ENCODE results near the gene ELP1. TPM values are rescaled to one million over a fixed set of nuclear protein-coding genes. Genes with fewer than 3 reads are reported as not detected.
"Not testable (repeated sequence)": the region's sequence is repeated elsewhere in the genome, so short reads cannot be mapped to it uniquely, and the experiment has no call there.

The ELP1 gene
- total RNA-seq, 4 donors from 2014 or later: 21.6 to 61.4 (median 25.7) TPM

GRCh38 chr9:108933231-108933717 is 650 bp downstream of the ELP1 start:
- DNase-seq (ENCODE audit: low spot score in 2 of 2): peak in 1 of 2 donors; percentile 5
- peak overlapping the region; percentile 76 to 95 (median 88) for H3K4me3 ChIP-seq
- H3K27me3 ChIP-seq: no peaks in the 10 kb centered on the region
- TF ChIP-seq POLR2A (IDR thresholded peaks at IDR 0.05) (no peak), EP300 (IDR thresholded peaks at IDR 0.05) (no peak), CTCF (IDR thresholded peaks at IDR 0.05) (no peak)
- H3K36me3 ChIP-seq: peaks cover 0 to 19% (median 0%) of the 10 kb centered on the region in 3 donors
- peaks cover 0 to 42% (median 15%) of the 10 kb centered on the region in 4 donors for H3K4me1 ChIP-seq
- H3K9me3 ChIP-seq: no peaks in the 10 kb centered on the region
- H3K27ac ChIP-seq: peak overlapping the region; percentile 90 to 95 (median 94)
- 0 to 1% methylated on average over 25 of the region's 25 CpGs for WGBS, 2 donors

GRCh38 chr9:108928386-108928785 is 5.5 kb downstream of the ELP1 start:
- Histone ChIP-seq H3K27ac (no peak overlapping the region), H3K27me3 (no peaks in the 10 kb centered on the region), H3K4me3 (no peak overlapping the region), H3K4me1 (peaks cover 0 to 25% (median 9%) of the 10 kb centered on the region in 4 donors), H3K9me3 (no peaks in the 10 kb centered on the region), H3K36me3 (peaks cover 0 to 61% (median 0%) of the 10 kb centered on the region in 3 donors)
- WGBS, 2 donors: 76 to 87% methylated on average over 2 of the region's 2 CpGs
- TF ChIP-seq EP300 (IDR thresholded peaks at IDR 0.05) (no peak), CTCF (IDR thresholded peaks at IDR 0.05) (no peak), POLR2A (IDR thresholded peaks at IDR 0.05) (no peak)
- no peak for DNase-seq (ENCODE audit: low spot score in 2 of 2)

GRCh38 chr9:108924466-108924865 is 9.5 kb downstream of the ELP1 start:
- Histone ChIP-seq H3K4me3 (no peak overlapping the region), H3K9me3 (no peaks in the 10 kb centered on the region), H3K27ac (no peak overlapping the region), H3K27me3 (no peaks in the 10 kb centered on the region), H3K4me1 (no peaks in the 10 kb centered on the region), H3K36me3 (peaks cover 0 to 95% (median 0%) of the 10 kb centered on the region in 3 donors)
- TF ChIP-seq POLR2A (IDR thresholded peaks at IDR 0.05) (no peak), CTCF (IDR thresholded peaks at IDR 0.05) (no peak), EP300 (IDR thresholded peaks at IDR 0.05) (no peak)
- DNase-seq (ENCODE audit: low spot score in 2 of 2): no peak

GRCh38 chr9:108921200-108921599 is 12.7 kb downstream of the ELP1 start:
- no peaks in the 10 kb centered on the region for H3K27me3 ChIP-seq
- peaks cover 0 to 94% (median 0%) of the 10 kb centered on the region in 3 donors for H3K36me3 ChIP-seq

GRCh38 chr9:108920401-108920800 is 13.5 kb downstream of the ELP1 start:
- H3K4me3 ChIP-seq; H3K9me3 ChIP-seq; H3K27ac ChIP-seq; H3K4me1 ChIP-seq; H3K27me3 ChIP-seq; DNase-seq (ENCODE audit: low spot score in 2 of 2): not testable (repeated sequence)
- WGBS, 2 donors: 89 to 96% methylated on average over 1 of the region's 1 CpG
- H3K36me3 ChIP-seq: peaks cover 0 to 95% (median 0%) of the 10 kb centered on the region in 3 donors

More at GRCh38 chr9:108921200-108921599, 12.7 kb downstream of the ELP1 start:
- 93 to 97% methylated on average over 1 of the region's 1 CpG for whole genome bisulfite sequencing, 2 donors
- TF ChIP-seq CTCF (IDR thresholded peaks at IDR 0.05) (no peak), POLR2A (IDR thresholded peaks at IDR 0.05) (no peak), EP300 (IDR thresholded peaks at IDR 0.05) (no peak)
- H3K4me1 ChIP-seq: no peaks in the 10 kb centered on the region
- no peak overlapping the region for H3K27ac ChIP-seq
- no peak for DNase-seq (ENCODE audit: low spot score in 2 of 2)
- H3K4me3 ChIP-seq: no peak overlapping the region
- no peaks in the 10 kb centered on the region for H3K9me3 ChIP-seq

GRCh38 chr9:108919517-108919916 is 14.4 kb downstream of the ELP1 start:
- Histone ChIP-seq H3K9me3 (no peaks in the 10 kb centered on the region), H3K4me1 (no peaks in the 10 kb centered on the region), H3K27ac (no peak overlapping the region), H3K27me3 (no peaks in the 10 kb centered on the region), H3K4me3 (no peak overlapping the region), H3K36me3 (peaks cover 0 to 95% (median 0%) of the 10 kb centered on the region in 3 donors)
- DNase-seq (ENCODE audit: low spot score in 2 of 2): no peak
- 89 to 92% methylated on average over 6 of the region's 6 CpGs for WGBS, 2 donors
- no peak for TF ChIP-seq EP300 (IDR thresholded peaks at IDR 0.05)
- no peak for TF ChIP-seq POLR2A (IDR thresholded peaks at IDR 0.05)
- no peak for TF ChIP-seq CTCF (IDR thresholded peaks at IDR 0.05)
